HCT116 (cell line): ENCODE measurements around the gene MCAM. TPM values are rescaled to one million over a fixed set of nuclear protein-coding genes. Genes with fewer than 3 reads are reported as not detected.

Source experiments
- ATAC-seq: fragments of 200-7000 bp; cut with Tn5 transposase; 2 replicates; pipeline ENCODE4 v1.9.1; 2020; ENCODE audit warnings: mild to moderate bottlenecking, moderate library complexity
- BruUV-seq: library from RNA; stranded (reverse); fragments of 400-500 nt; replicated peaks from 2 replicates; lab custom pipeline; 2021; lab: Mats Ljungman, UMichigan
- CTCF ChIA-PET: fragments of 300-600 bp; sonication (Branson Sonifier 250); formaldehyde crosslinking; loops from one replicate; lab custom pipeline; 2021; ENCODE audit warnings: antibody characterized with exemption; lab: Charles Lee
- POLR2A ChIA-PET: fragments of 300-600, 350-600 bp; sonication (Branson Sonifier 250); formaldehyde crosslinking; loops from one replicate; lab custom pipeline; 2021; ENCODE audit warnings: antibody characterized with exemption; lab: Charles Lee
- RAD21 ChIA-PET, 2 experiments: fragments of 300-600 bp; sonication (Branson Sonifier 250); formaldehyde crosslinking; loops; one replicate each; lab custom pipeline; 2023; ENCODE audit warnings: low total read pairs in 2 of 2; ENCODE audit not compliant: uncharacterized antibody in 2 of 2, unreplicated experiment in 2 of 2, low non-redundant PET in 1 of 2; lab: Charles Lee
- DNase-seq: peaks from one replicate; pipeline ENCODE4 v3.0.0-alpha.2; 2010; ENCODE audit warnings: low read depth, low spot score
- H2AFZ ChIP-seq: fragments of 200-600 bp; shearing (Covaris generic), sonication (generic); 2 replicates; pipeline ENCODE4 v1.6.1; 2017; ENCODE audit warnings: low read depth, mixed run types, mixed read lengths, antibody characterized with exemption, low read length; ENCODE audit not compliant: poor library complexity, severe bottlenecking
- H3K27ac ChIP-seq: 2 replicates; pipeline ENCODE4 v1.5.1; 2012; ENCODE audit warnings: low read depth, low read length
- H3K27me3 ChIP-seq: fragments of 200-600 bp; sonication (generic); 2 replicates; pipeline ENCODE4 v1.6.1; 2016; ENCODE audit warnings: mixed run types, low read length, mixed read lengths; ENCODE audit not compliant: insufficient read depth
- H3K36me3 ChIP-seq, 2 experiments: fragments of 200-500 bp in 1 of 2; fragments of 200-600 bp in 1 of 2; sonication (Bioruptor generic) in 1 of 2; sonication (generic) in 1 of 2; 2 replicates each; pipeline versions ENCODE4 v1.5.1 to v1.6.1; 2014 to 2016; ENCODE audit warnings: low read length in 2 of 2, inconsistent platforms in 1 of 2, mixed read lengths in 1 of 2, mixed run types in 1 of 2; ENCODE audit not compliant: insufficient read depth in 2 of 2, control insufficient read depth in 1 of 2
- H3K4me1 ChIP-seq, 2 experiments: fragments of 200-600 bp in 1 of 2; sonication (generic) in 1 of 2; 2 replicates each; pipeline versions ENCODE4 v1.5.1 to v1.6.1; 2012 to 2017; ENCODE audit warnings: low read length in 2 of 2, inconsistent platforms in 1 of 2, mild to moderate bottlenecking in 1 of 2, mixed read lengths in 1 of 2, mixed run types in 1 of 2, moderate library complexity in 1 of 2; ENCODE audit not compliant: insufficient read depth in 2 of 2, control insufficient read depth in 1 of 2
- H3K4me2 ChIP-seq: fragments of 200-600 bp; sonication (generic); 2 replicates; pipeline ENCODE4 v1.6.1; 2017; ENCODE audit warnings: mixed run types, low read length, mixed read lengths
- H3K4me3 ChIP-seq, 2 experiments: fragments of 200-600 bp in 1 of 2; sonication (generic) in 1 of 2; replicated peaks in 1 of 2; 2 replicates each; pipeline ENCODE4 v1.5.1; 2011 to 2016; ENCODE audit warnings: low read length in 2 of 2, control low read depth in 1 of 2, low read depth in 1 of 2, mild to moderate bottlenecking in 1 of 2, mixed read lengths in 1 of 2, mixed run types in 1 of 2
- H3K79me2 ChIP-seq: fragments of 200-600 bp; sonication (generic); 2 replicates; pipeline ENCODE4 v1.6.1; 2017; ENCODE audit warnings: mild to moderate bottlenecking, mixed run types, low read length, moderate library complexity, mixed read lengths; ENCODE audit not compliant: insufficient read depth
- H3K9ac ChIP-seq: fragments of 200-600 bp; sonication (generic); 2 replicates; pipeline ENCODE4 v1.6.1; 2016; ENCODE audit warnings: low read length, mixed read lengths
- H3K9me2 ChIP-seq: fragments of 200-600 bp; sonication (generic), shearing (Covaris generic); 2 replicates; pipeline ENCODE4 v1.6.1; 2017; ENCODE audit warnings: mixed run types, mild to moderate bottlenecking, moderate library complexity; ENCODE audit not compliant: insufficient read depth
- H3K9me3 ChIP-seq, 2 experiments: fragments of 200-500 bp in 1 of 2; fragments of 200-600 bp in 1 of 2; sonication (Bioruptor generic) in 1 of 2; sonication (generic) in 1 of 2; 2 replicates each; pipeline ENCODE4 v1.6.1; 2014 to 2017; ENCODE audit warnings: low read length in 2 of 2, mixed read lengths in 2 of 2, inconsistent platforms in 1 of 2, low read depth in 1 of 2, mild to moderate bottlenecking in 1 of 2, mixed run types in 1 of 2, moderate library complexity in 1 of 2; ENCODE audit not compliant: control insufficient read depth in 1 of 2, insufficient read depth in 1 of 2
- H4K20me1 ChIP-seq: fragments of 200-600 bp; sonication (generic), shearing (Covaris generic); 2 replicates; pipeline ENCODE4 v1.6.1; 2017; ENCODE audit warnings: mixed run types, mild to moderate bottlenecking, moderate library complexity; ENCODE audit not compliant: insufficient read depth
- ATF3 ChIP-seq: IDR thresholded peaks from 2 replicates; pipeline ENCODE4 v1.6.1; 2012
- CTCF ChIP-seq, 3 experiments: fragments of 200-600 bp in 1 of 3; sonication (generic) in 1 of 3; IDR thresholded peaks in 2 of 3; conservative IDR thresholded peaks in 1 of 3; 2 replicates each; pipeline ENCODE4 v1.5.1; 2012 to 2017; ENCODE audit warnings: low read depth in 2 of 3, low read length in 2 of 3, antibody characterized with exemption in 1 of 3, borderline replicate concordance in 1 of 3, control low read depth in 1 of 3, mild to moderate bottlenecking in 1 of 3, mixed read lengths in 1 of 3, mixed run types in 1 of 3, moderate library complexity in 1 of 3; ENCODE audit not compliant: insufficient read depth in 1 of 3
- EZH2phosphoT487 ChIP-seq: fragments of 200-600 bp; IDR thresholded peaks from 2 replicates; pipeline ENCODE4 v1.6.1; 2018; ENCODE audit warnings: antibody characterized with exemption, borderline replicate concordance
- JUND ChIP-seq: IDR thresholded peaks from 2 replicates; pipeline ENCODE4 v1.6.1; 2012
- MAX ChIP-seq: IDR thresholded peaks from 2 replicates; pipeline ENCODE4 v1.6.1; 2012
- POLR2AphosphoS5 ChIP-seq: IDR thresholded peaks from 2 replicates; pipeline ENCODE4 v1.6.1; 2011; ENCODE audit warnings: mild to moderate bottlenecking, low read depth, low read length, moderate library complexity
- RAD21 ChIP-seq: IDR thresholded peaks from 2 replicates; pipeline ENCODE4 v1.6.1; 2012; ENCODE audit warnings: low read depth, mild to moderate bottlenecking
- SIN3A ChIP-seq: IDR thresholded peaks from 2 replicates; pipeline ENCODE4 v1.6.1; 2012; ENCODE audit warnings: low read depth
- YY1 ChIP-seq: IDR thresholded peaks from 2 replicates; pipeline ENCODE4 v1.6.1; 2011; ENCODE audit warnings: low read length, low read depth, moderate library complexity, mild to moderate bottlenecking; ENCODE audit not compliant: insufficient replicate concordance; ENCODE audit errors: extremely low read depth
- ZNF274 ChIP-seq: fragments of 200-500 bp; sonication (Bioruptor generic); IDR thresholded peaks from 2 replicates; pipeline ENCODE4 v1.6.1; 2014; ENCODE audit warnings: mild to moderate bottlenecking, low read depth, low read length, inconsistent platforms
- intact Hi-C: fragments of 100-400 bp; cut with micrococcal nuclease; formaldehyde crosslinking; loops from 2 replicates; pipeline ENCODE4 v1.10.0; 2022
- total RNA-seq: library from RNA; stranded (reverse); gene quantifications from one replicate; pipeline ENCODE4 v1.2.1, GENCODE V29; 2021; ENCODE audit not compliant: unreplicated experiment

MCAM gene
- total RNA-seq, 1 experiment from 2014 or later, result 17.4 TPM

GRCh38 chr11:119288219-119288618, 28.7 kb downstream of the MCAM start (continued):
- no peak for TF ChIP-seq POLR2AphosphoS5

DNA sequence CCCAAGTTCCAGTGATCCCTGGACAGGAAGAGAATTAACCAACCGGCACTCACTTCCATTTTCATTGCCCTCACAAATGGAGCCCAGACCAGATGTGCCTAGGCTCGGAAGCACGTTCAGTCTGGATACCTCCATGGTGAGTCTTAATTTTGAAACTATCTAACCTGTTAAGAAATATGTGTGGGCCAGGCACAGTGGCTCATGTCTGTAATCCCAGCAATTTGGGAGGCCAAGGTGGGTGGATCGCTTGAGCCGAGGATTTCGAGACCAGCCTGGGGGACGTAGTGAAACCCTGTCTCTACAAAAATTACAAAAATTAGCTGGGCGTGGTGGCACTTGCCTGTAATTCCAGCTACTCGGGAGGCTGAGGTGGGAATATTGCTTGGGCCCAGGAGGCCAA, 31.5 kb downstream of the MCAM start:
- Histone ChIP-seq H3K4me3 (no peak overlapping the region), H3K4me1 (peaks cover 0 to 8% of the 10 kb centered on the region in 2 experiments; a peak in 2 of 4 replicates), H3K27ac (no peak overlapping the region), H3K36me3 (peaks cover 10 to 24% of the 10 kb centered on the region in 2 experiments; a peak in 2 of 4 replicates), H3K9me3 (0 out of 4 replicates have a peak, but pooled peaks cover 0 to 3% of the 10 kb centered on the region in 2 experiments), H2AFZ (no peak overlapping the region), H3K9me2 (no peaks in the 10 kb centered on the region), H4K20me1 (no peaks in the 10 kb centered on the region), H3K27me3 (no peaks in the 10 kb centered on the region), H3K79me2 (no peaks in the 10 kb centered on the region), H3K4me2 (no peak overlapping the region), H3K9ac (no peak overlapping the region)
- intact Hi-C loops, result no loop called here
- TF ChIP-seq EZH2phosphoT487 (no peak), MAX (no peak), YY1 (no peak), SIN3A (no peak), POLR2AphosphoS5 (no peak), JUND (no peak), ATF3 (no peak), ZNF274 (no peak), RAD21 (no peak), CTCF (IDR thresholded peaks at IDR 0.05 in 2 of 3, conservative IDR thresholded peaks at IDR 0.05 in 1 of 3; ENCODE audit: borderline replicate concordance in 1 of 3, insufficient read depth in 1 of 3, low read depth in 2 of 3, low read length in 2 of 3) (no peak)
- BruUV-seq, result no TSS peak
- ATAC-seq, result no peak
- POLR2A ChIA-PET, result no interaction called here
- CTCF ChIA-PET, result interaction anchor here (1.3 to 1.6 kb wide), 3 partner anchors 10 to 79 kb away, joined by 4 to 5 read pairs (median 4); partner anchors contain the start of gene CBL
- RAD21 ChIA-PET, result interaction anchor here in 1 of 2 experiments (0.9 kb wide), 1 partner anchor 218 kb away, joined by 3 read pairs; the partner anchor contains the start of gene VPS11
- no peak for DNase-seq
